Activated naive CD8-positive, alpha-beta T cell treated with anti-CD3 and anti-CD28 coated beads, Interleukin-2, amount 10 ng/mL, durations not matched to agents 7 days and 5 days (primary cell): Measurements from ENCODE around the gene KLK12. TPM values are rescaled to one million over a fixed set of nuclear protein-coding genes. Genes with fewer than 3 reads are reported as not detected.

Experiments used
- ATAC-seq: fragments of 150-1000 bp; cut with Tn5 transposase; one replicate; pipeline ENCODE4 v1.10.0; 2021; ENCODE audit warnings: low read depth, moderate library complexity
- POLR2A ChIA-PET: fragments of 350-600 bp; sonication (Branson Sonifier 250); formaldehyde crosslinking; loops from one replicate; lab custom pipeline; 2021; ENCODE audit warnings: antibody characterized with exemption; lab: Charles Lee
- DNase-seq: peaks from one replicate; pipeline ENCODE4 v3.0.0; 2021
- H3K27ac Mint-ChIP-seq: one replicate; pipeline ENCODE4 v1.8.0; 2022; ENCODE audit warnings: mild to moderate bottlenecking, mixed read lengths
- H3K27me3 Mint-ChIP-seq: one replicate; pipeline ENCODE4 v1.8.0; 2022; ENCODE audit warnings: mild to moderate bottlenecking, moderate library complexity, mixed read lengths
- H3K36me3 Mint-ChIP-seq: one replicate; pipeline ENCODE4 v1.8.0; 2021; ENCODE audit warnings: mild to moderate bottlenecking, mixed read lengths
- H3K4me1 Mint-ChIP-seq: one replicate; pipeline ENCODE4 v1.8.0; 2021; ENCODE audit warnings: mixed read lengths
- H3K4me3 Mint-ChIP-seq: one replicate; pipeline ENCODE4 v1.8.0; 2022; ENCODE audit warnings: mild to moderate bottlenecking, moderate library complexity, mixed read lengths
- H3K9me3 Mint-ChIP-seq: one replicate; pipeline ENCODE4 v1.8.0; 2021; ENCODE audit warnings: mixed read lengths
- total RNA-seq, 2 experiments: library from RNA; stranded (reverse); gene quantifications; one replicate each; pipeline ENCODE4 v1.2.3, GENCODE V29; 2021

KLK12 gene
- total RNA-seq, 2 experiments from 2014 or later = not detected

GRCh38 chr19:51019544-51019925 lies 15.3 kb downstream of the KLK12 start, which contains the start of gene KLK10:
TSS of gene KLK10 (minus strand) at chr19:51019709. CDS start at chr19:51019130, 579 bp downstream.
- no peaks in the 10 kb centered on the region for H3K36me3 Mint-ChIP-seq
- no peak within 1 kb of the TSS for H3K27ac Mint-ChIP-seq
- ATAC-seq = no peak
- POLR2A ChIA-PET = interaction anchor here (1.0 kb wide), 1 partner anchor 8 kb away, joined by 3 read pairs; no protein-coding TSS in a partner anchor
- DNase-seq = no peak
- H3K9me3 Mint-ChIP-seq = no peaks in the 10 kb centered on the region
- peaks cover 64% of the 10 kb centered on the region for H3K27me3 Mint-ChIP-seq
- peaks cover 19% of the 10 kb centered on the region for H3K4me1 Mint-ChIP-seq
- H3K4me3 Mint-ChIP-seq = peak within 1 kb of the TSS; percentile 72

- Mint-ChIP-seq H3K4me1 (peaks cover 25% of the 10 kb centered on the region), H3K9me3 (no peaks in the 10 kb centered on the region), H3K27me3 (peaks cover 64% of the 10 kb centered on the region), H3K36me3 (no peaks in the 10 kb centered on the region), H3K27ac (no peak overlapping the region), H3K4me3 (peak overlapping the region; percentile 72)
- DNase-seq (no peak), ATAC-seq (no peak)
- POLR2A ChIA-PET = interaction anchor here (1.0 kb wide), 1 partner anchor 8 kb away, joined by 3 read pairs; no protein-coding TSS in a partner anchor
Observed at GRCh38 chr19:51018745-51019543, 15.9 kb downstream of the KLK12 start.

- Mint-ChIP-seq H3K27ac (no peak overlapping the region), H3K27me3 (peaks cover 57% of the 10 kb centered on the region), H3K4me3 (peak overlapping the region; percentile 44), H3K36me3 (no peaks in the 10 kb centered on the region), H3K4me1 (peaks cover 27% of the 10 kb centered on the region), H3K9me3 (no peaks in the 10 kb centered on the region)
- DNase-seq = peak; percentile 73
- POLR2A ChIA-PET = no interaction called here
- peak; percentile 46 for ATAC-seq
Observed at GRCh38 chr19:51016798-51017683, 17.8 kb downstream of the KLK12 start.

GRCh38 chr19:51015691-51016267 lies 19.0 kb downstream of the KLK12 start:
- Mint-ChIP-seq H3K4me3 (no peak overlapping the region), H3K27ac (no peak overlapping the region), H3K36me3 (no peaks in the 10 kb centered on the region), H3K27me3 (peaks cover 48% of the 10 kb centered on the region), H3K9me3 (no peaks in the 10 kb centered on the region), H3K4me1 (peaks cover 27% of the 10 kb centered on the region)
- POLR2A ChIA-PET = no interaction called here
- ATAC-seq (no peak), DNase-seq (no peak)

- Mint-ChIP-seq H3K27ac (no peak overlapping the region), H3K27me3 (peaks cover 38% of the 10 kb centered on the region)
- no peak for ATAC-seq
Observed at GRCh38 chr19:51014242-51014641, 20.6 kb downstream of the KLK12 start.

GRCh38 chr19:51012661-51013190 lies 22.1 kb downstream of the KLK12 start:
- peaks cover 18% of the 10 kb centered on the region for H3K4me1 Mint-ChIP-seq

More at GRCh38 chr19:51014242-51014641, 20.6 kb downstream of the KLK12 start:
- POLR2A ChIA-PET = no interaction called here
- peaks cover 23% of the 10 kb centered on the region for H3K4me1 Mint-ChIP-seq
- no peak overlapping the region for H3K4me3 Mint-ChIP-seq
- H3K36me3 Mint-ChIP-seq = no peaks in the 10 kb centered on the region
- no peaks in the 10 kb centered on the region for H3K9me3 Mint-ChIP-seq
- no peak for DNase-seq

GRCh38 chr19:51010066-51010795 lies 24.6 kb downstream of the KLK12 start:
- H3K9me3 Mint-ChIP-seq = no peaks in the 10 kb centered on the region
- no peak overlapping the region for H3K27ac Mint-ChIP-seq
- no peaks in the 10 kb centered on the region for H3K36me3 Mint-ChIP-seq
- no peak for DNase-seq
- POLR2A ChIA-PET = no interaction called here
- H3K4me3 Mint-ChIP-seq = no peak overlapping the region
- peaks cover 9% of the 10 kb centered on the region for H3K27me3 Mint-ChIP-seq
- no peak for ATAC-seq
- peaks cover 11% of the 10 kb centered on the region for H3K4me1 Mint-ChIP-seq

More at GRCh38 chr19:51012661-51013190, 22.1 kb downstream of the KLK12 start:
- no peak for DNase-seq
- no peaks in the 10 kb centered on the region for H3K36me3 Mint-ChIP-seq
- no peak overlapping the region for H3K27ac Mint-ChIP-seq
- POLR2A ChIA-PET = no interaction called here
- no peak for ATAC-seq
- H3K9me3 Mint-ChIP-seq = no peaks in the 10 kb centered on the region
- H3K27me3 Mint-ChIP-seq = peaks cover 28% of the 10 kb centered on the region
- H3K4me3 Mint-ChIP-seq = no peak overlapping the region

- POLR2A ChIA-PET = no interaction called here
- H3K36me3 Mint-ChIP-seq = no peaks in the 10 kb centered on the region
- H3K27me3 Mint-ChIP-seq = peaks cover 7% of the 10 kb centered on the region
- no peak overlapping the region for H3K27ac Mint-ChIP-seq
- no peak overlapping the region for H3K4me3 Mint-ChIP-seq
- H3K4me1 Mint-ChIP-seq = peaks cover 6% of the 10 kb centered on the region
- DNase-seq (no peak), ATAC-seq (no peak)
- no peaks in the 10 kb centered on the region for H3K9me3 Mint-ChIP-seq
Observed at GRCh38 chr19:51009061-51009891, 25.5 kb downstream of the KLK12 start.

GRCh38 chr19:51007488-51007887 lies 27.3 kb downstream of the KLK12 start:
- Mint-ChIP-seq H3K9me3 (no peaks in the 10 kb centered on the region), H3K27ac (no peak overlapping the region), H3K4me3 (no peak overlapping the region), H3K27me3 (peaks cover 10% of the 10 kb centered on the region), H3K4me1 (no peaks in the 10 kb centered on the region), H3K36me3 (no peaks in the 10 kb centered on the region)
- no peak for DNase-seq
- POLR2A ChIA-PET = interaction anchor here (0.7 kb wide), 1 partner anchor 16 kb away, joined by 4 read pairs; no protein-coding TSS in a partner anchor
- no peak for ATAC-seq

GRCh38 chr19:51006406-51006805 lies 28.4 kb downstream of the KLK12 start:
- Mint-ChIP-seq H3K27ac (no peak overlapping the region), H3K4me3 (no peak overlapping the region), H3K36me3 (no peaks in the 10 kb centered on the region), H3K4me1 (no peaks in the 10 kb centered on the region), H3K9me3 (no peaks in the 10 kb centered on the region), H3K27me3 (peaks cover 19% of the 10 kb centered on the region)
- ATAC-seq (no peak), DNase-seq (no peak)
- POLR2A ChIA-PET = no interaction called here

GRCh38 chr19:51005248-51005647 lies 29.6 kb downstream of the KLK12 start:
- Mint-ChIP-seq H3K9me3 (no peaks in the 10 kb centered on the region), H3K27me3 (peaks cover 22% of the 10 kb centered on the region), H3K4me1 (no peaks in the 10 kb centered on the region), H3K36me3 (no peaks in the 10 kb centered on the region), H3K4me3 (no peak overlapping the region), H3K27ac (no peak overlapping the region)
- DNase-seq (no peak), ATAC-seq (no peak)
- POLR2A ChIA-PET = no interaction called here

GRCh38 chr19:51003316-51003715 lies 31.5 kb downstream of the KLK12 start:
- no peak for DNase-seq
- Mint-ChIP-seq H3K4me3 (no peak overlapping the region), H3K9me3 (no peaks in the 10 kb centered on the region), H3K36me3 (no peaks in the 10 kb centered on the region), H3K27me3 (peaks cover 16% of the 10 kb centered on the region), H3K27ac (no peak overlapping the region), H3K4me1 (no peaks in the 10 kb centered on the region)
- no peak for ATAC-seq
- POLR2A ChIA-PET = no interaction called here
